Breast epithelium (tissue), 3 donors: ENCODE measurements around the gene LPGAT1.

Source experiments
- CTCF ChIP-seq, 3 donors: fragments of 450-650 bp; IDR thresholded peaks; one replicate each; pipeline ENCODE4 v1.5.1; 2016 to 2017; ENCODE audit warnings: antibody characterized with exemption in 3 of 3, mild to moderate bottlenecking in 3 of 3, moderate library complexity in 3 of 3
- POLR2AphosphoS5 ChIP-seq, 3 donors: sonication (generic); formaldehyde crosslinking; IDR thresholded peaks; one replicate each; pipeline ENCODE4 v1.6.1; 2017; ENCODE audit warnings: antibody characterized with exemption in 3 of 3

GRCh38 chr1:211732293-211732980, 98.1 kb downstream of the LPGAT1 start:
- TF ChIP-seq CTCF (IDR thresholded peaks at IDR 0.05) (no peak), POLR2AphosphoS5 (IDR thresholded peaks at IDR 0.05) (no peak)
